HG03108 (cell line): Measurements from ENCODE around the gene GPATCH11.

ENCODE experiments used
- ATAC-seq: cut with Tn5 transposase; IDR thresholded peaks from one replicate; pipeline ENCODE4 v1.9.1; 2021; ENCODE audit warnings: moderate library complexity; ENCODE audit not compliant: unreplicated experiment

GPATCH11 gene

GRCh38 chr2:37104178-37104577 lies 19.9 kb downstream of the GPATCH11 start:
- ATAC-seq = no peak

- ATAC-seq = no peak
Observed at GRCh38 chr2:37105150-37105549, 20.8 kb downstream of the GPATCH11 start.

- ATAC-seq = no peak
Observed at GRCh38 chr2:37109523-37109922, 25.2 kb downstream of the GPATCH11 start.

- ATAC-seq = no peak
Observed at GRCh38 chr2:37110306-37111212, 26.2 kb downstream of the GPATCH11 start.

- ATAC-seq = no peak
Observed at GRCh38 chr2:37111958-37112357, 27.6 kb downstream of the GPATCH11 start.

- no peak for ATAC-seq
Observed at GRCh38 chr2:37117566-37117965, 33.2 kb downstream of the GPATCH11 start.

GRCh38 chr2:37119157-37119556 lies 34.8 kb downstream of the GPATCH11 start:
- no peak for ATAC-seq

- ATAC-seq = no peak
Observed at GRCh38 chr2:37125416-37125815, 41.1 kb downstream of the GPATCH11 start.

- no peak for ATAC-seq
Observed at GRCh38 chr2:37132914-37133313, 48.6 kb downstream of the GPATCH11 start.

- ATAC-seq = no peak
Observed at GRCh38 chr2:37142546-37142945, 58.2 kb downstream of the GPATCH11 start.

GRCh38 chr2:37143974-37144373 lies 59.7 kb downstream of the GPATCH11 start:
- no peak for ATAC-seq

GRCh38 chr2:37146062-37146461 lies 61.7 kb downstream of the GPATCH11 start:
- ATAC-seq = no peak

GRCh38 chr2:37148325-37148724 lies 64.0 kb downstream of the GPATCH11 start:
- ATAC-seq = no peak
